Measurements from ENCODE around the gene PDCD2L. TPM values are rescaled to one million over a fixed set of nuclear protein-coding genes. Genes with fewer than 3 reads are reported as not detected.

Gene PDCD2L
- total and polyA plus RNA-seq, 2 of the 8 experiments (the other 6 are each of a cell fraction or from before 2014, with no cell fraction given) = 51.5 to 78.1 TPM

DNA sequence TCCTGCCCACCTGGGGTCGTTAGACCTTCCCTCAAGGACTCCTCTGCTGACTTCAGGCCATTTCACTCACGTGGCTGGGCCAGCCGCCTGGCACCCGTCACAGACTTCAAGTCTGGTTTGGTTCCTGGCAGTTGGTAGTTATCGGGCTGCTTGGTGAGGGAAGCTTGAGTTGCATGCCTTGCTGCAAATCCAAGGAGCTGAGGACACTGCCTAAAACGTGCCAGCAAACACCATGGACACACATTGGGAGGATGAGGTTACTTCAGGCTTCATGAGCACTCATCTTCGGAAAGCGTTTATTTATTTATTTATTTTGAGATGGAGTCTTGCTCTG, 36.6 kb upstream of the PDCD2L start:
- Histone ChIP-seq H4K5ac (ENCODE audit: insufficient read length, low read depth, low read length) (no peak overlapping the region), H3K4me1 (replicated peaks in 1 of 4; ENCODE audit: control insufficient read depth in 3 of 4, insufficient read depth in 4 of 4, low read length in 3 of 4) (peaks cover 0 to 12% (median 5%) of the 10 kb centered on the region in 4 experiments; a peak in 5 of 7 replicates), H2BK20ac (ENCODE audit: low read length) (no peak overlapping the region), H3K27ac (ENCODE audit: low read depth, low read length) (no peak overlapping the region), H2BK5ac (ENCODE audit: low read depth, low read length) (no peak overlapping the region), H4K8ac (ENCODE audit: extremely low read depth, insufficient read depth, low read length) (no peak overlapping the region), H3K56ac (replicated peaks; ENCODE audit: insufficient read length, low read depth, low read length) (no peak overlapping the region), H3K18ac (ENCODE audit: extremely low read depth, low read length) (no peak overlapping the region), H3K14ac (ENCODE audit: insufficient read length) (no peak overlapping the region), H4K20me1 (replicated peaks in 1 of 2; ENCODE audit: control insufficient read depth in 1 of 2, insufficient read depth in 2 of 2, low read length in 2 of 2) (peaks cover 8 to 27% of the 10 kb centered on the region in 2 experiments), H3K23ac (ENCODE audit: insufficient read length) (no peak overlapping the region), H3K27me3 (replicated peaks in 1 of 4; ENCODE audit: control insufficient read depth in 3 of 4, extremely low read depth in 1 of 4, insufficient read depth in 3 of 4, low read length in 3 of 4) (no peaks in the 10 kb centered on the region), H3K9me3 (ENCODE audit: insufficient read depth in 2 of 2, low read depth in 1 of 2, low read length in 1 of 2) (no peaks in the 10 kb centered on the region), H2AK5ac (ENCODE audit: low read depth, low read length) (no peak overlapping the region), H2AFZ (ENCODE audit: low read length) (no peak overlapping the region), H2BK15ac (ENCODE audit: low read length) (no peak overlapping the region), H3K4ac (replicated peaks; ENCODE audit: insufficient read length, low read depth, low read length) (no peak overlapping the region), H3K79me2 (ENCODE audit: control insufficient read depth in 1 of 2, insufficient read depth in 2 of 2, low read length in 2 of 2) (peaks cover 2 to 29% of the 10 kb centered on the region in 2 experiments; a peak in 3 of 4 replicates), H3K36me3 (ENCODE audit: control insufficient read depth in 2 of 4, insufficient read depth in 4 of 4, low read length in 3 of 4) (peaks cover 25 to 38% (median 32%) of the 10 kb centered on the region in 4 experiments), H4K91ac (replicated peaks; ENCODE audit: insufficient read length, low read length) (no peak overlapping the region), H2BK12ac (ENCODE audit: low read depth, low read length) (no peak overlapping the region), H3K4me2 (ENCODE audit: insufficient read depth in 1 of 2, low read depth in 2 of 2, low read length in 2 of 2) (no peak overlapping the region), H3K9ac (replicated peaks in 1 of 4; ENCODE audit: extremely low read depth in 1 of 4, low read depth in 3 of 4, low read length in 3 of 4) (no peak overlapping the region), H3K23me2 (ENCODE audit: low read depth, low read length) (peaks cover 9% of the 10 kb centered on the region; the same call in 1 of the 2 replicates), H3K79me1 (ENCODE audit: low read depth, low read length) (peaks cover 24% of the 10 kb centered on the region), H3K4me3 (ENCODE audit: extremely low read depth in 1 of 4, insufficient read depth in 2 of 4, low read depth in 3 of 4, low read length in 4 of 4) (no peak overlapping the region), H2BK120ac (replicated peaks; ENCODE audit: low read depth, low read length) (no peak overlapping the region)
- POLR2A ChIA-PET (ENCODE audit: partially characterized antibody) = interaction anchor here (0.7 to 3.2 kb wide), 5 partner anchors 8 to 17 kb away, joined by 3 to 18 read pairs (median 3); no protein-coding TSS in a partner anchor
- no peak for DNase-seq (ENCODE audit: low read depth in 1 of 2, low spot score in 2 of 2)
- CTCF ChIA-PET (ENCODE audit: partially characterized antibody) = no interaction called here
- FAIRE-seq = no peak
- WGBS, 2 experiments (ENCODE audit: extremely low coverage in 1 of 2, insufficient coverage in 1 of 2, insufficient read length in 1 of 2, insufficient replicate concordance in 2 of 2, low coverage in 1 of 2, low lambda C conversion rate in 2 of 2, missing lambda C conversion rate in 1 of 2) = 85% methylated on average over 8 of the region's 8 CpGs; no CpG with 5 or more reads in 1 of the 2 experiments
- TF ChIP-seq CBX5 (IDR thresholded peaks at IDR 0.05; ENCODE audit: low read depth, low read length) = no peak
- TF ChIP-seq, protein P1, sequence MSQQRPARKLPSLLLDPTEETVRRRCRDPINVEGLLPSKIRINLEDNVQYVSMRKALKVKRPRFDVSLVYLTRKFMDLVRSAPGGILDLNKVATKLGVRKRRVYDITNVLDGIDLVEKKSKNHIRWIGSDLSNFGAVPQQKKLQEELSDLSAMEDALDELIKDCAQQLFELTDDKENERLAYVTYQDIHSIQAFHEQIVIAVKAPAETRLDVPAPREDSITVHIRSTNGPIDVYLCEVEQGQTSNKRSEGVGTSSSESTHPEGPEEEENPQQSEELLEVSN (IDR thresholded peaks at IDR 0.05) = no peak
- no peak for TF ChIP-seq GABPA (IDR thresholded peaks at IDR 0.05; ENCODE audit: borderline replicate concordance, insufficient read depth, low read length)
- TF ChIP-seq SIX5 (IDR thresholded peaks at IDR 0.05; ENCODE audit: low read depth, low read length) = no peak
- TF ChIP-seq TAF1 (IDR thresholded peaks at IDR 0.05; ENCODE audit: low read depth, low read length) = no peak
- no peak for TF ChIP-seq BACH1 (IDR thresholded peaks at IDR 0.05; ENCODE audit: low read length)
- no peak for TF ChIP-seq CREB1 (IDR thresholded peaks at IDR 0.05)
- TF ChIP-seq, protein P2, sequence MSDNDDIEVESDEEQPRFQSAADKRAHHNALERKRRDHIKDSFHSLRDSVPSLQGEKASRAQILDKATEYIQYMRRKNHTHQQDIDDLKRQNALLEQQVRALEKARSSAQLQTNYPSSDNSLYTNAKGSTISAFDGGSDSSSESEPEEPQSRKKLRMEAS (IDR thresholded peaks at IDR 0.05) = no peak
- no peak for TF ChIP-seq ASH2L (IDR thresholded peaks at IDR 0.05; ENCODE audit: low read length)
- no peak for TF ChIP-seq POLR2AphosphoS5 (IDR thresholded peaks at IDR 0.05; ENCODE audit: low read depth, low read length)
- no peak for TF ChIP-seq JUND (IDR thresholded peaks at IDR 0.05; ENCODE audit: low read length)
- TF ChIP-seq BCL11A (IDR thresholded peaks at IDR 0.05; ENCODE audit: low read depth in 2 of 2, low read length in 2 of 2) = no peak
- TF ChIP-seq KDM4A (IDR thresholded peaks at IDR 0.05; ENCODE audit: low read depth, low read length, severe bottlenecking) = no peak
- no peak for TF ChIP-seq ATF3 (IDR thresholded peaks at IDR 0.05; ENCODE audit: insufficient read depth, low read depth, low read length)
